ENCODE results near the gene MN1. TPM values are rescaled to one million over a fixed set of nuclear protein-coding genes. Genes with fewer than 3 reads are reported as not detected.

Gene MN1
- total and polyA plus RNA-seq, 2 of the 4 experiments (the other 2 are of a cell fraction) = 0.36 to 1.3 TPM

DNA sequence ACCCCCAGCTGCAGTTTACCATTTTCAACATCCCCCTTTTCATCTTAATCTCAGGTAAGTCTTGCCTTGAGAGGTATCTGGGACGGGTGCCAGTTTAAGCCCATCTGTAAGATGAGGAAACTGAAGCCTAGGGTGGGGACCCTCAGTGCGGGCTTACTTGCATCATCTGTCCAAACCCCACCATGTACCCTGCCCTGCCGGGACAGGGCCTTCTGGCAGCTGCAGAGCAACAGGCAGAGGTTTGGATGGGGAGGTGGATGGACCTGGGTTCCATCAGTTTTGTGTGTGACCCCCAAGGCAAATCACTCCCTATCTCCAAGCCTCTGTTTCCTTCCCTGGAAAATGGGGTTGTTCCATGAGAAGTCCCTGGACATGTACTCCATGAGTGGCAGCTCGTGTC is 67.5 kb downstream of the MN1 start:
- no peak overlapping the region for H2BK120ac ChIP-seq (ENCODE audit: low read depth, low read length)
- H4K91ac ChIP-seq (ENCODE audit: insufficient read depth, low read depth, low read length) = no peak overlapping the region
- DNase-seq (no peak), ATAC-seq (ENCODE audit: low read depth) (no peak)
- no peaks in the 10 kb centered on the region for H3K36me3 ChIP-seq (ENCODE audit: control insufficient read depth, insufficient read depth, low read length)
- peaks cover 2% of the 10 kb centered on the region; the same call in 1 of the 2 replicates for H3K9me1 ChIP-seq (ENCODE audit: insufficient read depth, low read length)
- no peak overlapping the region for H3K9ac ChIP-seq (ENCODE audit: low read depth, low read length)
- no peak overlapping the region for H4K5ac ChIP-seq (ENCODE audit: low read depth, low read length)
- WGBS, 2 experiments (ENCODE audit: extremely low coverage in 2 of 2, insufficient read length in 1 of 2) = no CpG with 5 or more reads among the region's 4 CpGs
- H3K4me3 ChIP-seq (ENCODE audit: insufficient read depth, low read depth, low read length) = no peak overlapping the region
- H2BK20ac ChIP-seq (ENCODE audit: low read depth, low read length) = no peak overlapping the region
- H3K18ac ChIP-seq (ENCODE audit: low read depth, low read length) = no peak overlapping the region
- H2AFZ ChIP-seq (replicated peaks; ENCODE audit: low read length, poor library complexity) = no peak overlapping the region
- peaks cover 21% of the 10 kb centered on the region for H3K27me3 ChIP-seq (ENCODE audit: control insufficient read depth, insufficient read depth, low read length)
- dilution Hi-C loops (cut with HindIII; ENCODE audit: low sequenced_read_pairs, unreplicated experiment) = no loop called here
- no TSS peak for BruUV-seq (replicated peaks)
- H3K14ac ChIP-seq (replicated peaks; ENCODE audit: low read depth, low read length) = no peak overlapping the region
- no peak overlapping the region for H2BK5ac ChIP-seq (ENCODE audit: low read depth, low read length, poor library complexity, severe bottlenecking)
- no peak overlapping the region for H3K27ac ChIP-seq (ENCODE audit: insufficient read depth, low read length)
- H3K79me1 ChIP-seq (ENCODE audit: low read depth in 1 of 2, low read length in 2 of 2) = no peaks in the 10 kb centered on the region
- H3K56ac ChIP-seq (ENCODE audit: extremely low read depth, insufficient read depth, low read length) = no peak overlapping the region
- no peak overlapping the region for H3K4ac ChIP-seq (ENCODE audit: low read depth, low read length)
- no peak overlapping the region for H3K4me2 ChIP-seq (ENCODE audit: low read depth, low read length)
- H3K9me3 ChIP-seq (ENCODE audit: control insufficient read depth, insufficient read depth, low read length) = peaks cover 5% of the 10 kb centered on the region
- TF ChIP-seq, protein P1, sequence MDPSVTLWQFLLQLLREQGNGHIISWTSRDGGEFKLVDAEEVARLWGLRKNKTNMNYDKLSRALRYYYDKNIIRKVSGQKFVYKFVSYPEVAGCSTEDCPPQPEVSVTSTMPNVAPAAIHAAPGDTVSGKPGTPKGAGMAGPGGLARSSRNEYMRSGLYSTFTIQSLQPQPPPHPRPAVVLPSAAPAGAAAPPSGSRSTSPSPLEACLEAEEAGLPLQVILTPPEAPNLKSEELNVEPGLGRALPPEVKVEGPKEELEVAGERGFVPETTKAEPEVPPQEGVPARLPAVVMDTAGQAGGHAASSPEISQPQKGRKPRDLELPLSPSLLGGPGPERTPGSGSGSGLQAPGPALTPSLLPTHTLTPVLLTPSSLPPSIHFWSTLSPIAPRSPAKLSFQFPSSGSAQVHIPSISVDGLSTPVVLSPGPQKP (IDR thresholded peaks at IDR 0.05; ENCODE audit: borderline replicate concordance, low read depth, low read length) = no peak
- TF ChIP-seq MAZ (IDR thresholded peaks at IDR 0.05; ENCODE audit: borderline replicate concordance, low read depth, low read length) (no peak), CHD1 (IDR thresholded peaks at IDR 0.05; ENCODE audit: low read depth, low read length) (no peak), FOS (IDR thresholded peaks at IDR 0.05; ENCODE audit: low read depth, low read length) (no peak), MXI1 (IDR thresholded peaks at IDR 0.05; ENCODE audit: borderline replicate concordance, low read depth, low read length) (no peak), RAD21 (IDR thresholded peaks at IDR 0.05; ENCODE audit: low read length) (no peak), SMC3 (IDR thresholded peaks at IDR 0.05; ENCODE audit: low read depth, low read length) (no peak), MAFK (IDR thresholded peaks at IDR 0.05; ENCODE audit: low read depth, low read length) (no peak), RCOR1 (IDR thresholded peaks at IDR 0.05; ENCODE audit: insufficient replicate concordance, low read length) (no peak), CEBPB (IDR thresholded peaks at IDR 0.05; ENCODE audit: low read depth, low read length) (no peak), NFE2L2 (IDR thresholded peaks at IDR 0.05; ENCODE audit: low read depth, low read length) (no peak), BHLHE40 (IDR thresholded peaks at IDR 0.05; ENCODE audit: low read depth, low read length) (no peak), POLR2A (IDR thresholded peaks at IDR 0.05; ENCODE audit: low read depth, low read length) (no peak), RFX5 (IDR thresholded peaks at IDR 0.05; ENCODE audit: low read depth, low read length) (no peak)
- TF ChIP-seq, protein P2, sequence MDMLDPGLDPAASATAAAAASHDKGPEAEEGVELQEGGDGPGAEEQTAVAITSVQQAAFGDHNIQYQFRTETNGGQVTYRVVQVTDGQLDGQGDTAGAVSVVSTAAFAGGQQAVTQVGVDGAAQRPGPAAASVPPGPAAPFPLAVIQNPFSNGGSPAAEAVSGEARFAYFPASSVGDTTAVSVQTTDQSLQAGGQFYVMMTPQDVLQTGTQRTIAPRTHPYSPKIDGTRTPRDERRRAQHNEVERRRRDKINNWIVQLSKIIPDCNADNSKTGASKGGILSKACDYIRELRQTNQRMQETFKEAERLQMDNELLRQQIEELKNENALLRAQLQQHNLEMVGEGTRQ (IDR thresholded peaks at IDR 0.05; ENCODE audit: low read depth, low read length) = no peak
- TF ChIP-seq, protein P3, sequence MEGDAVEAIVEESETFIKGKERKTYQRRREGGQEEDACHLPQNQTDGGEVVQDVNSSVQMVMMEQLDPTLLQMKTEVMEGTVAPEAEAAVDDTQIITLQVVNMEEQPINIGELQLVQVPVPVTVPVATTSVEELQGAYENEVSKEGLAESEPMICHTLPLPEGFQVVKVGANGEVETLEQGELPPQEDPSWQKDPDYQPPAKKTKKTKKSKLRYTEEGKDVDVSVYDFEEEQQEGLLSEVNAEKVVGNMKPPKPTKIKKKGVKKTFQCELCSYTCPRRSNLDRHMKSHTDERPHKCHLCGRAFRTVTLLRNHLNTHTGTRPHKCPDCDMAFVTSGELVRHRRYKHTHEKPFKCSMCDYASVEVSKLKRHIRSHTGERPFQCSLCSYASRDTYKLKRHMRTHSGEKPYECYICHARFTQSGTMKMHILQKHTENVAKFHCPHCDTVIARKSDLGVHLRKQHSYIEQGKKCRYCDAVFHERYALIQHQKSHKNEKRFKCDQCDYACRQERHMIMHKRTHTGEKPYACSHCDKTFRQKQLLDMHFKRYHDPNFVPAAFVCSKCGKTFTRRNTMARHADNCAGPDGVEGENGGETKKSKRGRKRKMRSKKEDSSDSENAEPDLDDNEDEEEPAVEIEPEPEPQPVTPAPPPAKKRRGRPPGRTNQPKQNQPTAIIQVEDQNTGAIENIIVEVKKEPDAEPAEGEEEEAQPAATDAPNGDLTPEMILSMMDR (conservative IDR thresholded peaks at IDR 0.05; ENCODE audit: low read depth, low read length) = no peak
- no peaks in the 10 kb centered on the region; the same call in 1 of the 2 replicates for H3K4me1 ChIP-seq (ENCODE audit: control insufficient read depth, insufficient read depth, low read length)
- no peak overlapping the region for H2AK9ac ChIP-seq (replicated peaks; ENCODE audit: low read depth, low read length, poor library complexity)
- H2BK15ac ChIP-seq (ENCODE audit: low read depth, low read length) = no peak overlapping the region
- H2AK5ac ChIP-seq (ENCODE audit: low read depth, low read length) = no peak overlapping the region
- CTCF ChIA-PET = interaction anchor here (1.5 kb wide), 1 partner anchor 11 kb away, joined by 7 read pairs; no protein-coding TSS in a partner anchor
- no peak overlapping the region for H4K8ac ChIP-seq (ENCODE audit: low read depth in 2 of 2, low read length in 2 of 2)
- no peak overlapping the region for H3K23ac ChIP-seq (ENCODE audit: low read depth, low read length)
- POLR2A ChIA-PET (ENCODE audit: unreplicated experiment) = no interaction called here
- in situ Hi-C loops (cut with MboI; ENCODE audit: low sequenced_read_pairs) = no loop called here
- H4K20me1 ChIP-seq (ENCODE audit: insufficient read depth, low read length) = no peaks in the 10 kb centered on the region
- intact Hi-C loops (cut with micrococcal nuclease) = no loop called here
